ENCODE data around the gene DSTYK.
"Not testable (repeated sequence)": the region's sequence is repeated elsewhere in the genome, so short reads cannot be mapped to it uniquely, and the experiment has no call there.

Gene DSTYK

GRCh38 chr1:205241366-205242030 is 30.0 kb upstream of the DSTYK start:
- DNase-seq, result no peak

- DNase-seq, result no peak
These were observed 29.1 kb upstream of the DSTYK start for GRCh38 chr1:205240569-205240968.

GRCh38 chr1:205240118-205240517 is 28.6 kb upstream of the DSTYK start:
- no peak for DNase-seq

DNA sequence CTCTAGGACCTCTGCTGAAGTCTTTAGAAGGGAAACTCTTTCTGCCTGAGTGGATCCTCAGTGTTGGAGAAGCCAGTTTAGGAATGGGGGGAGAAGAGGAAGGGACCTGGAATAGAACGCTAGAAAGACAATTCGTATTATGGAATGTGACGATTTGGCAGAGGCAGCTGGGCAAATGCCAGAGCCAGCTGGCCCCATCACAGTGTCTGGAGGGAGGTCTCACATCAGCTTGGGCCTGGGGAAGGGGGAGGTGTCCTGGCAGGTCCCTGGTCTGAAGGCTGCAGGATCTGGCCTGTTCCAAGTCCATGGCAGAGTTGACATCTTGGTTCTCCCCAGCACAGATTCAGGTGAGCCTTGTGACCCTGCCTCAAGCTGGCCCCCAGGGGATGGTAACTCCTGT is 27.6 kb upstream of the DSTYK start:
- DNase-seq, result no peak

DNA sequence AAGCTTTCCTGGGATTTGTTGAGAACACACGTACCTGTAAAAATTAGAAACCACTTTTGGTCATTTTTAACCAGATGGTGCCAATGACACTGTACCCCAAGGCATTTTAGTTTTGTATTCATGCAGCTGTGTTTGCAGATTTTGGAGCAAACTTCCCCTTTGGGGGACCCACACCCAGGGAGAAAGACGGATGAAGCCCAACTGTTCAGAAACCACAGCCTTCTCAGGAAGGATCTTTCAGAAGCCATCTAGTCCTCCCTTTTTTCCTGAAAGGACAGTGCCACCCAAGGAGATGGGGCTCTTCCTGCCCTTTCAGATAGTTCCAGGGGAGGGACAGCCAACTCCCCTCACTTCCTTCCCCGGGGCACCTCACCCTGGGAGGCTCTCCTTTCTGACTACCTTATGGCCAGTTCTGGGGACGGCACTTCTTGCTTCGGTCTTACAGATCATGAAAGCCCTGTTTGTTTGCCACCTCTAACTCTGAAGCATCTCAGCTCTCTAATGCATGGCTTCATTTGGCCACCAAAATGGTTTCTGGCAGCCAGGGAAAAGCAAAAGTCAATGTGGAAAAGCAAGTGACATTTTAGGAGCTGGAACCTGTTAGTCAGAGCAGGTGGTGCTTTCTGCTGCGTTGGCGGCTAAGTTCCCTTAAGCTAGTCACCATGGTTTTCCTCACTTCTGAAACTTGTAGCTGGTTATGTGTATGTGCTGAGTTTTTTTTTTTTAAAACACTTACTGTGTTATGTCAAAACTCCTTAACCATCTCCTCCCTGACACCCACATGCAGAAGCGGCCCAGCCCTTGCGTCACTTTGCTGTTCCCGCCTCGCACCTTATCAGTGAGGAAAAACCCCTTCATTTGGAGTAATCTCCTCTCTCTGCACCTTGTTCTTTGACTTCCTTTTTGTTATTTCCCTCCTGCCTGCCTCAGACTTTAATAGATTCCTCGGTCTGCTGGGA is 26.3 kb upstream of the DSTYK start:
- DNase-seq, result peak; percentile 65

GRCh38 chr1:205236951-205237475 is 25.5 kb upstream of the DSTYK start:
- DNase-seq, result no peak

- no peak for DNase-seq
These were observed 25.0 kb upstream of the DSTYK start for GRCh38 chr1:205236526-205236925.

- no peak for DNase-seq
These were observed 24.4 kb upstream of the DSTYK start for GRCh38 chr1:205235951-205236350.

- not testable (repeated sequence) for DNase-seq
These were observed 22.5 kb upstream of the DSTYK start for GRCh38 chr1:205233986-205234385.

DNA sequence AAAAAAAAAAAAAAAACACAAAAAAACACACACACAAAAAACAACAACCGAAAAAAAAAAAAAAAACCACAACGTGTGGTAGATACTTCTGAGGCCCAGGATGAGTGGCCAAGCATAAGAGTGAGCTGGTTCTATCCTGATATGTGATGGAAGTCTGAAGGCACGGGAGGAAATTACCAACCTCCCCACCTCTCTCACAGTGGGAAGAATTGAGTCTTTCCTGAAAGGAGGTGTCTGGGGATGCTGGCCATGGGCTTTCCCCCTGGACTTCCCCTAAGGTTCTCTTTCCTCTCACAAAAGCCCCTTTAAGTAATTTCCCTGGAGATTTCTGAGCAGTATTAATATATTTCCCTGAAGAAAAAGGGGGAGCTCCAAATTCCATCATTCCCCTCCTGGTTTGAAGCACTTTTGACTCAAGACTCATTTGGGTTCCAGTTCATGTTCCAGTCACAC is 21.5 kb upstream of the DSTYK start:
- no peak for DNase-seq

GRCh38 chr1:205232127-205232820 is 20.8 kb upstream of the DSTYK start:
- no peak for DNase-seq

GRCh38 chr1:205230982-205231381 is 19.5 kb upstream of the DSTYK start:
- DNase-seq, result no peak

DNA sequence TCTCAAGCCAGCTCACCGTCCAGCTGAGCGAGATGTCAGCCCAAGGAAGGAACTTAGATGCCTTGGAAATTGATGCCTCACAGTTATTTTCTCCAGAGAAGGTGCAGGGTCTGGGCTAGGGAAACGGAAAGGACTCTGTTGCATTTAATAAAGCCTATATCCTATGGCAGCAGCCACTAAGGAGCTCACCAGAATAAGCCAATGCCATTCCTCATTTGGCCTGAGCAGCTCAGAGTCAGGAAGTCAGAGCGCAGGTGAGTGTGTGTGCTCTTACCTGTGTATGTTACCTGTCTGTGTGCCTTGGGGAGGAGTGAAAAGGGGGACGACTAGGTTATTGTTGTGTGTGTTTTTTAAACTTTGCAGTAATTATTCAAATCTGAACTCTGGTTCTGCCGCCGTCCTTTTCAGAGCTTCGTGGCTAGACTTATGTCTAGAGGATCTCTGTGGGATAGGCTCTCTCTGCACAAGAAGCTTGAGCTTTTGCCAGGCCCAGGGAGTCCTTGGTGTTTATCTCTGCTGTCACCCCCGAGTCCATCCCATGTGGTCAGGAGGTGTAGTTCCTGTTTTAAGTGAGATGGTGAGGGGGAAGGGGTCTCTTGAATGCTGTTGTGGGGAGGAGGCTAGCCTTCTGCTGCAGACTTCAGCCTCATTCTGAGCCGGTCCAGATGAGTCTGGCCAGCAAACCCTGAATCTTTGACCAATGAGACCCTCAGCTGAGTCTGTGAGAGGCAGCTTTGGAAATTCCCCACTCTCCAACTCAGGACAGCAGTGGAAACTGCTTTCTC is 18.6 kb upstream of the DSTYK start:
- DNase-seq, result no peak

DNA sequence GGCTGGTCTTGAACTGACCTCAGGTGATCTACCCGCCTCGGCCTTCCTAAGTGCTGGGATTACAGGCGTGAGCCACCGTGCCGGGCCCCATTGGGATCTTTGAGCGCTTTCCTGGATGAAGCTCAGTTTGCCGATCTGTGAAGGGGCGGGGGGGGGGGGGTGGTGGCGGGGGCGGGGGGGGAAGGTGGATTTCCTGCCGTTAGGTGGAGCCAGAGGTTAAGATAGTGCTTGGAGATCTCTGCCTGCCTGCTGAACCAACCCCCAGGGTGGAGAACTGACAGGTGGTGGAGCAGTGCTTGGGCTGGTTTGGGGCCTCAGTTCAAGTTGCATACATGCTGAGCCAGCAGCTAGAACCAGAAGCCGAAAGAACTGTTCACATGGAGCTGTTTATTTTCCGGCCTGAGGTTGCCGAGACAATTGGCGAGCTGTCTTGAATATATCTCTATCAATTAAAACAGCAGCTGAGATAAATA is 17.9 kb upstream of the DSTYK start:
- DNase-seq, result peak; percentile 72

GRCh38 chr1:205228093-205228521 is 16.6 kb upstream of the DSTYK start:
- DNase-seq, result no peak

DNA sequence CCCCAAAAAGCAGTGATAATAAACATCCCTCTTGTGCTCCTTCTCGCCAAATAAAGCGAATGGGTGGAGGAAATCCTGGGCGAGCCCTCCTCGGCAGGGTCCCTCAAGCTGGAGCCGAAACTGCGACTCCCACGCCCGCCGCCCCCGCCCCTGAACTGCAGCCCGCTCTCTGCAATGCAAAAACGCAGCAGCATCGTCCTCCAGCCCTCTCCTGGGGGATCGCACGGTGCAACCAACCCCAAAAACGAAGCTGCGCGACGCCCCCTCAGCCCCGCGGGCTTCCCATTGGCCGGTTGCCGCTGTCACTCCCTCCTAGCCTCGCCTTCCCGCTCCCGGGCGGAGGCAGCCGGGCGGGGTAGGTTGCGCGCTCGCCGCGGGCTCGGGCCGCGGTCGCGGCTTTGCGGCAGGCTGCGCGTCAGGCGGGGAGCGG is 16.1 kb upstream of the DSTYK start, which contains the start of gene TMCC2:
TMCC2 (plus strand) TSS at position 363 of the 430 bp plus-strand sequence. CDS start 619 bp downstream, outside the sequence.
- peak; percentile 80 for DNase-seq

DNA sequence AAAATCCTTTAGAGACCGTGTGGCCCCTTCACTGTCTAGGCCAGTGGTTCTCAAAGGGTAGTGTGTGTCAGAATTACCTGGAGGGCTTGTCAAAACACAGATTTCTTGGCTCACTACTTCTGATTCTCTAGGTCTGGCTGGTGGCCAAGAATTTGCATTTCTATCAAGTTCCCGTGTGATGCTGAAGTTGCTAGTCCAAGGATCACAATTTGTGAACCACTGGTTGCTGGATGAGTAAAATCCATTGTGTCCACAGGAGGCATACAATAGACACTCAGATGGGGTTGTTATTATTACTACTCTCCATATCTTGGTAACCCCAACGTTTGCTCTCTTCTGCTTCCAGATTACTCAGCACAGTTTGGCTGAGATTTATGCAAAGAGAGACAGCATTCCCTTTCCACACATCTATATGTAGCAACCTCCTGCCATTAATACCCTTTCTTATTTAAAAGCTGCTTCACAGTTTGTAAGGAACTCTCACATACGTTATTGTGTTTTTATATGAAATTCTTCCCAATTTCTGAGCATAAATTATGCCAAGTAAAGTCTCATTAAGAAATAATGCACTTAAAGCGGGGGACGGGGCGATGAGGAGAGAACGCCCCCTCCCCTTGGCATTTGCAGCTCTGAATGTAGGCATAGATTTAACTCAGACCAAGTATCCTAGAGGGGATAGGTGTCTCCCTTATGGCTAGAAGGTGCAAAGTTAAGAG is 15.5 kb upstream of the DSTYK start:
- DNase-seq, result no peak

DNA sequence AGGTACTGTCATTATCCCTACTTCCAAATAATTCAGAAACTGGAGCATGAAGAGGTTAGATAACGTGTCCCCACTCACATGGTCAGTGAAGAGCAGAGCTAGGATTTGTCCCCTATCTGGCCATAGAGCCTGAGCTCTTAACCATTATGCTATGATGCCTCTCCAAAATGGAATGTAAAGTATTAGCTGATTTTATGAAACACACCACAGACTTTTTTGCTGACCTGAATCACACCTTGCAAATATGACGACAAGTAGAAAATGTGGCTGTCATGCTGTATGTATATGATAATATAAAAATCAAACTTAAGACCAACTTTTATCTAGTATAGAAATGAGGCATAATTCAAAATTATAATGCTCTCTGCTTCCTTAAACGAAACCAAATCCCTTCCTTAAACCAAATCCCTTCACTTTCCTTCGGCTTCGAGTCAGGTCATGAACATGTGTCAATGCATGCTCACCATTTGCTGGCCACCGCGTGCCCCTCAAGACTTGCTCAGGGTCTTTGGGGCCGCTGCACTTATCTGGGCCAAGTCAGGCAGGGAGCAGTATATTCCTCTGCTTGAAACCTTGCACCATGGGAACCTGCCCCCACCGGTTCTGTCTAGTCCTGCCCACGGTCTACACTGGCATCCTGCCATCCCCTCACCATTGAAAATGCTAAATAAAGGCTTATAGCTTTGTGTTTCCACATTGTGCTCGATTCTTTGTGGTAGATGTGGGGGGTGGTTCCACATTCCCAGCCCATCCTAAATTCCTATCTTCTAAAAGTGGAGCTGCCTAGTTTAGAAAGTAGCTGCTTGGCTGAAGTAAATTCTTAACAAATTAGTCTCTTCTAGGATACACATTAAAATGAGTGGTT is 14.6 kb upstream of the DSTYK start:
- DNase-seq, result no peak

DNA sequence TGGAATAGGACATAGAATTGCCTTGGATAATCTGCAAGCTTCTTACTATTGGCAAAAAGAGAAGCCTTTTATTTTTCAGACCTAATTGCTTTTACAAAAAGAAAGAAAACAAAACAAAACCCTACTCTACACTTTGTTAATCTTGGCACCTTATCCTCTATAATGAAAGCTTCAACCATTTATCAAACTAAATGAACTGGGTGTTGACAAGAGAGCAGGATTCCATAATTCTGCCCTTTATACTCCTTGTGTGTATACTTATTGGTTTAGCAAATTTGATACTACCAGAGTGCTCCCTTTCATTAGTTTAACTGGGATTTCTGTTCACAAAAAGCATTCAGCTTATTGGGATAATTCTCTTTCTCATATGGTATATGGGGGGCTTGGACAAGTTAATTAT is 13.2 kb upstream of the DSTYK start:
- DNase-seq, result no peak

DNA sequence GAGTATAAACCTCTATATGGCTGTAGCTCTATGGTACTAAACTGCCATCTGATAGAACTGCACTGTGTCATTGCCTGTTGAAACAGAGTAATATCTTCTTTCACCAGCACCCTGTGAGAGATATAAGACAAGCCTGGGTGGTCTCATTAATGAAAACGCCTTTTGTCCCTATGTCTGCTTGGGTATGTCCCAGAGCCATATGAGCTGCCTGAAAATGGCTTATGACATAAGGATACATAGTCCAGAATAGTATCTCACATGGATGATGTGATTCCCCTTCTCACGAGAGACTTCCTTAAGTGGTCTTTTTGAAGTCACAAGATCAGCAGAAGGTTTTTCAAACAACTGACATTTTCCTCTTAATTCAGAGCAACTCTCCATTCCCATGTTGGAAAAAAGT is 8.9 kb upstream of the DSTYK start:
- no peak for DNase-seq
